GM12878 (cell line): ENCODE results near the gene SEMA4A. TPM values are rescaled to one million over a fixed set of nuclear protein-coding genes. Genes with fewer than 3 reads are reported as not detected.

Experiments used
- ATAC-seq: fragments of 200-7000 bp; cut with Tn5 transposase; 3 replicates; pipeline ENCODE4 v1.9.1; 2020; ENCODE audit warnings: mild to moderate bottlenecking, moderate library complexity
- BruUV-seq: library from RNA; stranded (reverse); fragments of 400-500 nt; replicated peaks from 2 replicates; lab custom pipeline; 2021; lab: Mats Ljungman, UMichigan
- CTCF ChIA-PET: fragments of 300-600 bp; sonication (Branson Sonifier 250); formaldehyde crosslinking; extraction: SDS; loops from one replicate; lab custom pipeline; 2021; ENCODE audit warnings: inconsistent platforms; lab: Yijun Ruan, JAX
- POLR2A ChIA-PET: fragments of 350-600 bp; formaldehyde crosslinking; extraction: SDS; loops from one replicate; lab custom pipeline; 2021; ENCODE audit warnings: inconsistent platforms; lab: Charles Lee
- RAD21 ChIA-PET: fragments of 300-600 bp; sonication (Branson Sonifier 250); formaldehyde crosslinking; loops from one replicate; lab custom pipeline; 2023; ENCODE audit warnings: antibody characterized with exemption; ENCODE audit not compliant: unreplicated experiment; lab: Charles Lee
- SMC1A ChIA-PET: fragments of 300-600 bp; sonication (Branson Sonifier 250); formaldehyde crosslinking; loops from one replicate; lab custom pipeline; 2023; ENCODE audit not compliant: unreplicated experiment, uncharacterized antibody; lab: Charles Lee
- DNase-seq: peaks from one replicate; pipeline ENCODE4 v3.0.0-alpha.2; 2011; ENCODE audit warnings: low read depth, low spot score
- FAIRE-seq: peaks from 3 replicates; lab custom pipeline; 2011; peaks lifted over from hg19 to GRCh38; lab: Jason Lieb, UNC
- H2AFZ ChIP-seq: 2 replicates; pipeline ENCODE4 v1.6.0; 2011; ENCODE audit warnings: low read depth, low read length, control low read depth; ENCODE audit not compliant: control insufficient read depth
- H3K27ac ChIP-seq: 2 replicates; pipeline ENCODE4 v1.5.1; 2011; ENCODE audit warnings: control low read depth; ENCODE audit not compliant: control insufficient read depth, insufficient read depth
- H3K27me3 ChIP-seq, 2 experiments: replicated peaks in 1 of 2; 2 replicates each; pipeline versions ENCODE4 v1.6.0 to v1.6.1; 2011; ENCODE audit warnings: low read length in 1 of 2; ENCODE audit not compliant: control insufficient read depth in 2 of 2, insufficient read depth in 2 of 2
- H3K36me3 ChIP-seq, 2 experiments: 2 replicates each; pipeline ENCODE4 v1.5.1; 2011; ENCODE audit warnings: low read length in 1 of 2; ENCODE audit not compliant: control insufficient read depth in 2 of 2, insufficient read depth in 2 of 2
- H3K4me1 ChIP-seq: 2 replicates; pipeline ENCODE4 v1.6.1; 2011; ENCODE audit warnings: mild to moderate bottlenecking, low read length, moderate library complexity, mixed read lengths; ENCODE audit not compliant: control insufficient read depth, insufficient read depth
- H3K4me2 ChIP-seq: 2 replicates; pipeline ENCODE4 v1.6.0; 2011; ENCODE audit warnings: control low read depth; ENCODE audit not compliant: control insufficient read depth, insufficient read depth
- H3K4me3 ChIP-seq: fragments of 200-600 bp; sonication (generic); 2 replicates; pipeline ENCODE4 v1.5.1; 2016
- H3K79me2 ChIP-seq: 2 replicates; pipeline ENCODE4 v1.6.0; 2011; ENCODE audit warnings: low read length; ENCODE audit not compliant: control insufficient read depth, insufficient read depth
- H3K9ac ChIP-seq: 2 replicates; pipeline ENCODE4 v1.8.0; 2011; ENCODE audit warnings: low read length, control low read depth, mixed read lengths; ENCODE audit not compliant: control insufficient read depth, insufficient read depth
- H3K9me3 ChIP-seq: replicated peaks from 3 replicates; pipeline ENCODE4 v1.5.1; 2011; ENCODE audit warnings: mild to moderate bottlenecking, low read length; ENCODE audit not compliant: control insufficient read depth, insufficient read depth
- H4K20me1 ChIP-seq: 2 replicates; pipeline ENCODE4 v1.6.0; 2011; ENCODE audit not compliant: control insufficient read depth, insufficient read depth
- BACH1 ChIP-seq: fragments of 450-650 bp; IDR thresholded peaks from 2 replicates; pipeline ENCODE4 v1.6.1; 2017; ENCODE audit warnings: mild to moderate bottlenecking, borderline replicate concordance
- BCL3 ChIP-seq: IDR thresholded peaks from 2 replicates; pipeline ENCODE4 v1.6.1; 2011; ENCODE audit warnings: borderline replicate concordance, low read depth, mild to moderate bottlenecking, moderate library complexity, low read length; ENCODE audit not compliant: insufficient read depth, poor library complexity, severe bottlenecking
- EED ChIP-seq: sonication (generic); IDR thresholded peaks from 2 replicates; pipeline ENCODE4 v1.6.1; 2016; ENCODE audit warnings: antibody characterized with exemption, low read depth
- JUNB ChIP-seq: IDR thresholded peaks from 2 replicates; pipeline ENCODE4 v1.6.1; 2016; ENCODE audit warnings: antibody characterized with exemption, mild to moderate bottlenecking
- NBN ChIP-seq: fragments of 450-650 bp; IDR thresholded peaks from 2 replicates; pipeline ENCODE4 v1.6.1; 2016
- NFYA ChIP-seq: IDR thresholded peaks from 2 replicates; pipeline ENCODE4 v1.6.1; 2011; ENCODE audit warnings: low read depth, mild to moderate bottlenecking, low read length, improper control_type of control experiment, borderline replicate concordance
- NFYB ChIP-seq: IDR thresholded peaks from 2 replicates; pipeline ENCODE4 v1.6.1; 2011; ENCODE audit warnings: low read depth, mild to moderate bottlenecking, low read length, improper control_type of control experiment, moderate library complexity; ENCODE audit not compliant: insufficient read depth
- PBX3 ChIP-seq: IDR thresholded peaks from 2 replicates; pipeline ENCODE4 v1.6.1; 2011; ENCODE audit warnings: mild to moderate bottlenecking, low read depth, low read length, moderate library complexity; ENCODE audit not compliant: insufficient replicate concordance
- PML ChIP-seq: IDR thresholded peaks from 2 replicates; pipeline ENCODE4 v1.6.1; 2012; ENCODE audit warnings: low read length, inconsistent platforms
- POLR2A ChIP-seq: IDR thresholded peaks from 2 replicates; pipeline ENCODE4 v1.6.1; 2011; ENCODE audit warnings: low read depth, mild to moderate bottlenecking, low read length
- RB1 ChIP-seq: fragments of 450-650 bp; formaldehyde crosslinking; IDR thresholded peaks from 2 replicates; pipeline ENCODE4 v1.6.1; 2017; ENCODE audit warnings: mild to moderate bottlenecking, borderline replicate concordance
- RELB ChIP-seq: fragments of 450-650 bp; IDR thresholded peaks from 2 replicates; pipeline ENCODE4 v1.6.1; 2017; ENCODE audit warnings: low read depth, mild to moderate bottlenecking, moderate library complexity
- REST ChIP-seq: IDR thresholded peaks from 2 replicates; pipeline ENCODE4 v1.6.1; 2012; ENCODE audit warnings: mild to moderate bottlenecking, low read depth, low read length
- SP1 ChIP-seq: IDR thresholded peaks from one replicate; pipeline ENCODE4 v1.6.1; 2011; ENCODE audit warnings: low read depth, low read length
- STAT3 ChIP-seq: IDR thresholded peaks from 2 replicates; pipeline ENCODE4 v1.6.1; 2011; ENCODE audit warnings: low read depth, low read length, improper control_type of control experiment
- WGBS: methylation state at CpG from one replicate; pipeline ENCODE4 v1.1.6; 2016; ENCODE audit warnings: low lambda C conversion rate; ENCODE audit not compliant: insufficient replicate concordance, insufficient coverage; ENCODE audit errors: missing lambda C conversion rate; 5-methylcytosine and 5-hydroxymethylcytosine counted together
- in situ Hi-C: fragments of 300-500 bp; cut with MboI; formaldehyde crosslinking; loops from 9 replicates; pipeline ENCODE4 v1.14.3; 2018; ENCODE audit warnings: mixed read lengths
- intact Hi-C: fragments of 100-400 bp; cut with micrococcal nuclease; formaldehyde crosslinking; loops from one replicate; pipeline ENCODE4 v1.14.2; 2022; ENCODE audit not compliant: unreplicated experiment
- polyA plus RNA-seq, 11 experiments: library from polyadenylated mRNA; depleted of rRNA in 4 of 11; unstranded in 6 of 11; stranded (reverse) in 5 of 11; fragments of >200 nt; fragmentation: Nextera tagmentation in 4 of 11; fragmentation: Illumina TruSeq in 1 of 11; extraction: Ambion mirVana in 4 of 11; extraction: Trizol in 1 of 11; gene quantifications; 1 replicate in 1 of 11; 2 replicates in 10 of 11; pipeline versions ENCODE4 v1.2.1 to v1.2.3, GENCODE V29; 2011 to 2016; ENCODE audit warnings: inconsistent platforms in 2 of 11, missing spikeins in 2 of 11, low read depth in 1 of 11
- total RNA-seq, 4 experiments: library from RNA; depleted of rRNA in 3 of 4; stranded (reverse); fragments of >200 nt in 3 of 4; fragmentation: Illumina TruSeq in 1 of 4; extraction: Trizol in 1 of 4; gene quantifications; 2 replicates each; pipeline versions ENCODE4 v1.2.1 to v1.2.3, GENCODE V29; 2013 to 2021

The SEMA4A gene
- total and polyA plus RNA-seq, 10 of the 15 experiments (the other 5 are each of a cell fraction or from before 2014, with no cell fraction given) = 2.6 to 64.2 (median 32.8) TPM

GRCh38 chr1:156212833-156213643 lies 59.7 kb downstream of the SEMA4A start, which contains the start of gene PMF1:
Gene PMF1, plus strand, starts transcription at chr1:156213007. Its CDS starts 9 bp downstream, at chr1:156213016.
- peak within 1 kb of the TSS; percentile 96 for H3K4me3 ChIP-seq
- TSS peak; percentile 83 for BruUV-seq
- no peaks in the 10 kb centered on the region for H4K20me1 ChIP-seq
- H2AFZ ChIP-seq = peak within 1 kb of the TSS; percentile 100
- peak within 1 kb of the TSS; percentile 99 for H3K9ac ChIP-seq
- H3K79me2 ChIP-seq = peaks cover 20% of the 10 kb centered on the region
- ATAC-seq (peak; percentile 99), FAIRE-seq (no peak), DNase-seq (peak; percentile 88)
- H3K9me3 ChIP-seq = no peaks in the 10 kb centered on the region
- H3K27ac ChIP-seq = peak within 1 kb of the TSS; percentile 99
- WGBS = under 1% methylated on average over 61 of the region's 61 CpGs
- H3K36me3 ChIP-seq = peaks cover 10 to 13% of the 10 kb centered on the region in 2 experiments
- H3K27me3 ChIP-seq = no peaks in the 10 kb centered on the region
- in situ Hi-C loops = no loop called here
- ChIA-PET POLR2A (interaction anchor here (0.5 to 8.2 kb wide), 20 partner anchors 8 to 355 kb away, joined by 3 to 139 read pairs (median 4); partner anchors contain the start of genes CCT3, SEMA4A, SLC25A44 and SMG5), CTCF (interaction anchor here (0.7 to 3.3 kb wide), 16 partner anchors 10 to 122 kb away, joined by 3 to 45 read pairs (median 4); partner anchors contain the start of gene SLC25A44), RAD21 (interaction anchor here (0.5 to 6.0 kb wide), 19 partner anchors 10 to 244 kb away, joined by 3 to 65 read pairs (median 4); partner anchors contain the start of genes SEMA4A, SLC25A44 and TMEM79), SMC1A (interaction anchor here (0.5 to 4.7 kb wide), 15 partner anchors 10 to 87 kb away, joined by 3 to 50 read pairs (median 5); partner anchors contain the start of genes SEMA4A and SLC25A44)
- peaks cover 10% of the 10 kb centered on the region for H3K4me1 ChIP-seq
- intact Hi-C loops = no loop called here
- H3K4me2 ChIP-seq = peak within 1 kb of the TSS; percentile 90
- TF ChIP-seq EED = peak; percentile 70
- TF ChIP-seq NFYB = peak; percentile 98
- peak; percentile 96 for TF ChIP-seq SP1
- TF ChIP-seq NFYA = peak; percentile 44
- TF ChIP-seq REST = no peak
- peak; percentile 80; the same call in 1 of the 2 replicates for TF ChIP-seq RB1
- TF ChIP-seq BCL3 = peak; percentile 55
- TF ChIP-seq PBX3 = peak; percentile 94
- peak; percentile 97 for TF ChIP-seq PML
- TF ChIP-seq RELB = peak; percentile 91
- peak; percentile 90 for TF ChIP-seq NBN
- TF ChIP-seq STAT3 = no peak
- peak; percentile 83; the same call in 1 of the 2 replicates for TF ChIP-seq BACH1
- peak; percentile 94 for TF ChIP-seq POLR2A
- TF ChIP-seq JUNB = 0 out of 2 replicates have a peak, but pooled peaks have one; percentile 8
